DOHH2 (cell line): Measurements from ENCODE around the gene KIT.

Experiments used
- EZH2phosphoT487 ChIP-seq: fragments of 200-600 bp; sonication (generic); IDR thresholded peaks from 2 replicates; pipeline ENCODE4 v1.6.1; 2017; ENCODE audit warnings: borderline replicate concordance, mild to moderate bottlenecking, antibody characterized with exemption, low read length, moderate library complexity, mixed read lengths
- TF ChIP-seq, protein P1 (sequence below): fragments of 200-600 bp; sonication (generic); IDR thresholded peaks from one replicate; pipeline ENCODE4 v1.5.1; 2014; ENCODE audit warnings: antibody characterized with exemption, mild to moderate bottlenecking, low read depth, low read length; ENCODE audit not compliant: poor library complexity, severe bottlenecking

GRCh38 chr4:54662123-54662522 is 4.4 kb downstream of the KIT start:
- TF ChIP-seq, protein P1, sequence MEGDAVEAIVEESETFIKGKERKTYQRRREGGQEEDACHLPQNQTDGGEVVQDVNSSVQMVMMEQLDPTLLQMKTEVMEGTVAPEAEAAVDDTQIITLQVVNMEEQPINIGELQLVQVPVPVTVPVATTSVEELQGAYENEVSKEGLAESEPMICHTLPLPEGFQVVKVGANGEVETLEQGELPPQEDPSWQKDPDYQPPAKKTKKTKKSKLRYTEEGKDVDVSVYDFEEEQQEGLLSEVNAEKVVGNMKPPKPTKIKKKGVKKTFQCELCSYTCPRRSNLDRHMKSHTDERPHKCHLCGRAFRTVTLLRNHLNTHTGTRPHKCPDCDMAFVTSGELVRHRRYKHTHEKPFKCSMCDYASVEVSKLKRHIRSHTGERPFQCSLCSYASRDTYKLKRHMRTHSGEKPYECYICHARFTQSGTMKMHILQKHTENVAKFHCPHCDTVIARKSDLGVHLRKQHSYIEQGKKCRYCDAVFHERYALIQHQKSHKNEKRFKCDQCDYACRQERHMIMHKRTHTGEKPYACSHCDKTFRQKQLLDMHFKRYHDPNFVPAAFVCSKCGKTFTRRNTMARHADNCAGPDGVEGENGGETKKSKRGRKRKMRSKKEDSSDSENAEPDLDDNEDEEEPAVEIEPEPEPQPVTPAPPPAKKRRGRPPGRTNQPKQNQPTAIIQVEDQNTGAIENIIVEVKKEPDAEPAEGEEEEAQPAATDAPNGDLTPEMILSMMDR: no peak
- TF ChIP-seq EZH2phosphoT487: no peak
